Epithelial cell of esophagus (primary cell): ENCODE measurements around the gene KLHL3.
"Not testable (repeated sequence)": the region's sequence is repeated elsewhere in the genome, so short reads cannot be mapped to it uniquely, and the experiment has no call there.

Source experiments
- DNase-seq: peaks from one replicate; pipeline ENCODE4 v3.0.0; 2010; ENCODE audit warnings: low read depth
- H3K4me3 ChIP-seq: 2 replicates; pipeline ENCODE4 v1.5.1; 2011; ENCODE audit warnings: mild to moderate bottlenecking, low read length, control low read depth
- CTCF ChIP-seq: IDR thresholded peaks from 2 replicates; pipeline ENCODE4 v1.5.1; 2011; ENCODE audit warnings: low read depth, mild to moderate bottlenecking, low read length, control low read depth, inconsistent platforms; ENCODE audit not compliant: insufficient read depth; ENCODE audit errors: missing control alignments

KLHL3 gene

GRCh38 chr5:137648361-137648760 is 87.5 kb downstream of the KLHL3 start:
- no peak overlapping the region for H3K4me3 ChIP-seq
- DNase-seq: no peak
- no peak for TF ChIP-seq CTCF

- no peak overlapping the region for H3K4me3 ChIP-seq
- DNase-seq: no peak
- TF ChIP-seq CTCF: no peak
Measured at GRCh38 chr5:137647401-137647800, 88.5 kb downstream of the KLHL3 start.

- TF ChIP-seq CTCF: no peak
- no peak for DNase-seq
Measured at GRCh38 chr5:137646761-137647160, 89.1 kb downstream of the KLHL3 start.

GRCh38 chr5:137643081-137643480 is 92.8 kb downstream of the KLHL3 start:
- not testable (repeated sequence) for H3K4me3 ChIP-seq, DNase-seq

More at GRCh38 chr5:137646761-137647160, 89.1 kb downstream of the KLHL3 start:
- H3K4me3 ChIP-seq: no peak overlapping the region

GRCh38 chr5:137642091-137642490 is 93.8 kb downstream of the KLHL3 start:
- no peak for DNase-seq
- no peak overlapping the region for H3K4me3 ChIP-seq
- TF ChIP-seq CTCF: no peak

- no peak for TF ChIP-seq CTCF
- DNase-seq: peak; percentile 54
- H3K4me3 ChIP-seq: no peak overlapping the region
Measured at GRCh38 chr5:137641148-137641547, 94.7 kb downstream of the KLHL3 start.

GRCh38 chr5:137639645-137640044 is 96.2 kb downstream of the KLHL3 start:
- no peak for DNase-seq
- TF ChIP-seq CTCF: no peak
- H3K4me3 ChIP-seq: no peak overlapping the region

GRCh38 chr5:137638841-137639240 is 97.0 kb downstream of the KLHL3 start:
- no peak for TF ChIP-seq CTCF
- no peak for DNase-seq
- H3K4me3 ChIP-seq: no peak overlapping the region
